IPS-NIHi11 (cell line): ENCODE measurements around the gene TNFSF9.
A peak's percentile ranks its signal among the peaks of the same experiment; 100 is the strongest.

Experiments
- DNase-seq: peaks from one replicate; pipeline ENCODE4 v3.0.0; 2012; ENCODE audit warnings: mixed read lengths, low spot score

The TNFSF9 gene, protein sequence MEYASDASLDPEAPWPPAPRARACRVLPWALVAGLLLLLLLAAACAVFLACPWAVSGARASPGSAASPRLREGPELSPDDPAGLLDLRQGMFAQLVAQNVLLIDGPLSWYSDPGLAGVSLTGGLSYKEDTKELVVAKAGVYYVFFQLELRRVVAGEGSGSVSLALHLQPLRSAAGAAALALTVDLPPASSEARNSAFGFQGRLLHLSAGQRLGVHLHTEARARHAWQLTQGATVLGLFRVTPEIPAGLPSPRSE

DNA sequence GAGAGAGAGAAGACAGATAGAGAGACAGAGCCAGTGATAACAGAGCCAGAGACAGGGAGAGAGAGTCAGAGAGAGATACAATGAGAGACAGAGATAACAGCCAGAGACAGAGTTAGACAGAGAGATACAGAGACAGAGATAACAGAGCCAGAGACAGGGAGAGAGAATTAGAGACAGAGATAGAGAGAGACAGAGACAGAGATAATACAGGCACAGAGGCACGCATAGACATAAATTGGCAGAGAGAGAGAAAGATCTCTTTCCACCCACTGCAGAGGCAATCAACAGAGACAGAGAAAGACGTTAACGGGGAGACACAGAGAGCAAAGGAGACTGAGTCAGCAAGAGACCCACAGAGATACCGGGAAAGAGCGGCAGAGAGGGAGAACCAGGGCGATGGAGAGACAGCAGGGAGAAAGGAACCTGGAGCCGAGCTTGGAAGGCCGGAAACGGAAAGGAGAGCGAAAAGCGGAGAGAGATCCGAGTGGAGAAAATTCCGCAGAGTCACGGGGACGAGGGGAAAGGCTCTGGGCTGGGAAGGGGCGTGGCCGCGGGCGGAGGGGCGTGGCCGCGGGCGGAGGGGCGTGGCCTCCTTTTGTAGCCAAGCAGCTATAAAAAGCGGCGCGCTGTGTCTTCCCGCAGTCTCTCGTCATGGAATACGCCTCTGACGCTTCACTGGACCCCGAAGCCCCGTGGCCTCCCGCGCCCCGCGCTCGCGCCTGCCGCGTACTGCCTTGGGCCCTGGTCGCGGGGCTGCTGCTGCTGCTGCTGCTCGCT lies at the start of gene TNFSF9:
Gene TNFSF9 (plus strand): TSS at position 641 of the 777 bp plus-strand sequence. CDS start 11 bp downstream, at position 652.
- DNase-seq: peak; percentile 87

DNA sequence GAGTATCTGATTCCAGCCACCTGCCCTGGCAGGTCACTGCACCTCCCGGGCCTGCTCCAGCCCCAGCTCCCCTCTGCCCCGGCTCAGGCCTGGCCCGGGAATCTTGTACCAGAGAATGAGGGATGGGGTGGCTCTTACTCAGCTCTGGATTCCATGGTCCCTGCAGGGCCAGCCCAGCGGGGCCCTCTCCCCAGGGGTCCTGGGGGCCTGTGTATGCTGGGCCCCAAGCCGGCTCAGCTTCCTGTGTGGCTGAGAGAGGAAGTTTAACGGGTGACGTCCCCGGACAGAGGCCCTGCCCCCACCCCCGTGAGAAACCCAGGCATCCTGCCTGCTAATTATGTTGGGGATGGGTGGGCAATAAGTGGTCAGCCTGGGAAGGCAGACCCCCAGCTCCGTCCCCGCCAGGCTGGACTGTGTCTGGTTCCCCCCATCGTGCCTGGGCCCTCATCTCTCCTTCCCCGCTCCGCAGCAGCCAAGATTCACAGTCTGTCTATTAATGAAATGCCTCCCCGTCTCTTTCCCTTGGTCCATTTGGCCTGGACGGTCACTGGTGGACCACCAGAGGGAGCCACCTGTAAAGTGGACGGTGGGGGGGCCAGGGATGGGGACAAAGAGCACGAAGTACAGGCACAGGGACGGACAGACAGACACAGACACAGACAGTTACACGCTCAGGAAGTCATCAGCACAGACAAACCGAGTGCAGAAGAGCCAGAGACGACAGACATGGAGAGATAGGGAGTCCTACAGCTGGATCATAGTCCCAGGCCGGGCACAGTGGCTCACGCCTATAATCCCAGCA lies 49.1 kb upstream of the TNFSF9 start, which contains the start of gene DENND1C:
Gene DENND1C (minus strand): TSS at position 247 of the 802 bp plus-strand sequence. CDS start 92 bp downstream, at position 155.
- peak; percentile 62 for DNase-seq

DNA sequence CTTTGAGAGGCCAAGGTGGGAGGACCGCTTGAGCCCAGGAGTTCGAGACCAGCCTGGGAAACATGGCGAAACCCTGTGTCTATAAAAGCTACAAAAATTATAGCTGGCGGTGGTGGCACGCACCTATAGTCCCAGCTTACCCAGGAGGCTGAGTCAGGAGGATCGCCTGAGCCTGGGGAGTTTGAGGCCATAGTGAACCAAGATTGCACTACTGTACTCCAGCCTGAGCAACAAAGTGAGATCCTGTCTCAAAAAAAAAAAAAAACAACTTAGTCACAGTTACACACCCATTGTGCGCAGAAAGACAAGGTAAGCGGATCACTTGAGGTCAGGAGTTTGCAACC lies 48.5 kb upstream of the TNFSF9 start:
- DNase-seq: no peak

DNA sequence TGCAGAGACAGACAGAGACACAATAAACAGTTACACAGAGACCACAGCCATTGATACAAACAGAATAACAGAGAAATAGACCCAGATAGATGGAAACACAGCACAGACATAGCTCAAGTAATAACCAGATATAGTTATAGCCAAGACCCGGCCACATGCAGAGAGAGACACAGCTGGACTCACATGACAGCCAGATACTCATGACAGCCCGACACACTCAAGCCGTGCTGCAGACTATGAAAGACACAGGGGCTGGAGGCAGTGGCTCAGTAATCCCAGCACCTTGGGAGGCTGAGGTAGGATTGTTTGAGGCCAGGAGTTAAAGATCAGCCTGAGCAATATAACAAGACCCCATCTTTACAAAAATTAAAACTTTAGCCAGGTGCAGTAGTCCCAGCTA lies 47.6 kb upstream of the TNFSF9 start:
- DNase-seq: no peak

DNA sequence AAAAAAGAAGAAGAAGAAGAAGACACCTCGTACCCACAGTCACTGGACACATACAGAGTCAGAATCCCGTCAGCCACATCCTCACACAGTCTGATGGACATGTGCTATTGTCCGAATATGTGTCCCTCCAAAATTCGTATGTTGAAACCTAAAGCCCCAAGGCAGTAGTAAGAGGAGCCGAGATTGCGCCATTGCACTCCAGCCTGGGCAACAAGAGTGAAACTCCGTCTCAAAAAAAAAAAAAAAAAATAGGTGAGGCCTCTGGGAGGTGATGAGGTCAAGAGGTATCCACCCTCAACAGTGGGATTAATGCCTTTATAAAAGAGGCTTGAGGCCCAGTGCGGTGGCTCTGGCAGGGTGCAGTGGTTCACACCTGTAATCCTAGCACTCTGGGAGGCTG lies 46.6 kb upstream of the TNFSF9 start:
- no peak for DNase-seq

DNA sequence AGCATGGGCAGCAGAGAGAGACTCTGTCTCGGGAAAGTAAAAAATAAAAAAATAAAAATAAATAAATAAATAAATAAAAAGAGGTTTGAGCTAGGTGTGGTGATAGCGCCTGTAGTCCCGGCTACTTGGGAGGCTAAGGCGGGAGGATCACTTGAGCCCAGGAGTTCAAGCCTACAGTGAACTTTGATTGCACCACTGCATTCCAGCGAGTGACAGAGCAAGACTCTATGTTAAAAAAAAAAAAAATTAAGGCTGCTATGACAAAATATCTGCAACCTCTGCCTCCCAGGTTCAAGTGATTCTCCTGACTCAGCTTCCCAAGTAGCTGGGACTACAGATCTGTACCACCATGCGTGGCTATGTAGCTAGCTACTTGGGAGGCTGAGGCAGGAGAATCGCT lies 46.0 kb upstream of the TNFSF9 start:
- no peak for DNase-seq

DNA sequence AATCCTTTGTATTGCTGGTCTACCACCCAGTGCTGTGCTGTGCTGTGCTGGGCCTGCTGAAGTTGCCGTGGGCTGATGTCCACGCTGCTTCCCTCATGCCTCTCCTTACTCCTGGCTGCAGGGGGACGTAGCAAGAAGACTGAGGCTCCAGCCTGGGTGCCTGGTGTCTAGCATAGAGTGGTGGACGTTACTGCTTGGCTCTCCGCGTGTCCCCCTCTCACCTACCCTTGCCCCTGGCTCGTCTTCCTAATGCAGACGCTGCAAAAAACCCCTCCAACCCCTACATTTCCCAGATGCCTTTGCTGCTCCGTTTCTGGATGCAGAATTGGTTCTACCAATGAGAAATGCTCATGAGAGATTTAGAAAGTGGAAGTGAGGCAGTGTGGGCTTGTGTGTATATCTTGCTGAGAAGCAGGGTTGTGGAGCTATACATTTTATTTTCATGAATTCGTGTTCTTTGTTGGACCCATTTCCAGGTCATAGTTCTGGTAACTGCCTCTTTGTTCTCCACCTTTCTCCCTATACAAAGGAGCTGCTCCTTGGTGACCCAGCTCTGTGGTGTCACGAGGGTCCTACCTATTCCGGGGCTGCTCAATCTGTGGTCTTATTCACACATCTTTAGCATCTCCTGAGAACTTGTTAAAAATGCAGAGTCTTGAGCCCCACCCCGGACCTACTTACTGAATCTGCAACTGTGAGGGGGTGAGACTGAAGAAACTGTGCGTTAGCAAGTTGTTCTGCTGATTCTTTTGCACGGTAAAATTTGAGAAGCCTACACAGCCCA lies 41.4 kb upstream of the TNFSF9 start:
- no peak for DNase-seq

DNA sequence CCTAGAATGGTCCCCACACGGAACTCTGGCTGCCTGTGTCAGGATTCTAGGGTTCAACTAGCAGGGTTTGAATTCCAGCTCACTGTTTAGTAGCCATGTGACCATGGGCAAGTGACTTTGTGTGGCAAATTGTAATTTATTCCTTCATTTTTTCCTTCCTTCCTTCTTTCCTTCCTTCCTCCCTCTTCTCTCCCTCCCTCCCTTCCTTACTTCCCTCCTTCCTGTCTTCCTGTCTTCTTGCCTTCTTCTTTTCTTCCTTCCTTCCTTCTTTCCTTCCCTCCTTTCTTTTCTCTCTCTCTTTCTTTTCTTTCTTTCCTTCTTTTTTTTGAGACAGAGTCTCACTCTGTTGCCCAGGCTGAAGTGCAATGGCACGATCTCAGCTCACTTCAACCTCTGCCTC lies 40.7 kb upstream of the TNFSF9 start:
- no peak for DNase-seq

DNA sequence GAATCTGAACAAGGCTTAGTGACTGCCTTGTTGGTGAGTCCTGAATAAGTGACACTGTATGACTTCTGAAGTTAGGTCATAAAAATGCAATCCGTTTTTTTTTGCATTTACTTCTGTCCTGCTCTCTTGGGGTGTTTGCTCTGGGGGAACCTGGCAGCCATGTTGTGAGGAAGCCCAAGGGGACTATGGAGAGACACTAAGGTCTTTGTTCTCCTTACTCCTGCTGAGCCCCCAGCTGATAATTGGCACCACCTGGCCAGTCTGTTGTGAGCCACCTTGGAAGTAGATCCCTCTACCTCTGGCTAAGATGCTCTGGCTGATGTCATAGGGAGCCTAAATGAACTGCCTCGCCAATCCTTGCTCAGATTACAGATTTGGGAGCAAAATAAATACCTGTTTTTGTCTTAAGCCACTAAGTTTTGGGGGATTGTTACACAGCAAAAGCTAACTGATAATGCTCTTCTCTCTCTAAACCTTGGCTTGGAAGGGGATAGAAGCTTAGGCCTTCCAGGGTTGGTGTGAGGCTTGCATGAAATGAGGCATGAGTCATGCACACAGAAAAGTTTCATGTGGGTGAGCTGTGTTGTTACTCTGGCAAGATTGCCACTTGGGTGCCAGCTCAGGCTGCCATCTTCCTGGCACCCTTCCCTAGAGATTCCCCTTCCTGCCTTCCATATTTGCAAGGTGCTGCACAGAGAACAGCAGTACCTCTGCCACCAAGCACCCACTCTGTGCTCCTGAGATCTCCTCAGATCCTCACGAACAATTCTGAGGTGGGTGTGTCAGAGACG lies 38.8 kb upstream of the TNFSF9 start:
- DNase-seq: no peak

DNA sequence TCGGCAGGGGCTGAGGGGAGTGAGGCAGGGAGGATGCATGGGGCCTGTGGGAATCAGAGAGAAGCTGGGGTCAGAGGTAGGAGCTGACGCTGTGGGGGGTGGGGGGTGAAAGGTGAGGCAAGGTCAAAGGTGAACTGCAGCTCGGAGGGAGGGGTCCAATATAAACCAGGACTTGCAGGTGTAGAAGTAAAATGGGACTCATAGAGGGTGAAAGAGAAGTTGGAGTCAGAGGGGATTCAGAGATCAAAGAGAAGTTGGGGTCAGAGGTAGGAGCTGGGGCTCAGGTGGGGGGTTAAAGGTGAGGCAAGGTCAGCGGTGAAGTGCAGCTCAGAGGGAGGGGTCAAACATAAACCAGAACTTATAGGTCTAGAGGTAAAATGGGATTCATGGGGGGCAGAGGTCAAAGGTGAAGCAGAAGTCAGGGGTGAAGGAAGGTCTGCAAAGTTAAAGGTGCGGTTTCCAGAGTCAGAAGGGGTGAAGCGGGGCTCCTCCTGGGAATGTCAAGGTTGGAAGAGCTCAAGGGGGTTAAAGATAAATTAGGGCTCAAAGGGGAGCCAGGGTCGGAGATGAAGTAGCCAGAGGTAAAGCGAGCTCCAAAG lies 36.3 kb upstream of the TNFSF9 start:
- no peak for DNase-seq

DNA sequence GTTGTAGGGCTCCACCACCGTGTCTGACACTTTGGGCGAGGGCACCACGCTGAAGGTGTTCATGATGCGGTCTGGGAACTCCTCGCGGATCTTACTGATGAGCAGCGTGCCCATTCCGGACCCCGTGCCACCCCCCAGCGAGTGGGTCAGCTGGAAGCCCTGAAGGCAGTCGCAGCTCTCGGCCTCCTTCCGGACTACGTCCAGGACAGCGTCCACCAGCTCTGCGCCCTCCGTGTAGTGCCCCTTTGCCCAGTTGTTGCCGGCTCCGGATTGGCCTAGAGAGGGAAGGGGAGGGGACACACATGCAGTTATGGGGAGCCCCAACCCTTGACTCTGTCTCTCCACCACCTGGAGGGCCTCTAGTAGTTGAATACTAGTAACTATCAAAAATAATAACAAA lies 34.9 kb upstream of the TNFSF9 start:
- no peak for DNase-seq

DNA sequence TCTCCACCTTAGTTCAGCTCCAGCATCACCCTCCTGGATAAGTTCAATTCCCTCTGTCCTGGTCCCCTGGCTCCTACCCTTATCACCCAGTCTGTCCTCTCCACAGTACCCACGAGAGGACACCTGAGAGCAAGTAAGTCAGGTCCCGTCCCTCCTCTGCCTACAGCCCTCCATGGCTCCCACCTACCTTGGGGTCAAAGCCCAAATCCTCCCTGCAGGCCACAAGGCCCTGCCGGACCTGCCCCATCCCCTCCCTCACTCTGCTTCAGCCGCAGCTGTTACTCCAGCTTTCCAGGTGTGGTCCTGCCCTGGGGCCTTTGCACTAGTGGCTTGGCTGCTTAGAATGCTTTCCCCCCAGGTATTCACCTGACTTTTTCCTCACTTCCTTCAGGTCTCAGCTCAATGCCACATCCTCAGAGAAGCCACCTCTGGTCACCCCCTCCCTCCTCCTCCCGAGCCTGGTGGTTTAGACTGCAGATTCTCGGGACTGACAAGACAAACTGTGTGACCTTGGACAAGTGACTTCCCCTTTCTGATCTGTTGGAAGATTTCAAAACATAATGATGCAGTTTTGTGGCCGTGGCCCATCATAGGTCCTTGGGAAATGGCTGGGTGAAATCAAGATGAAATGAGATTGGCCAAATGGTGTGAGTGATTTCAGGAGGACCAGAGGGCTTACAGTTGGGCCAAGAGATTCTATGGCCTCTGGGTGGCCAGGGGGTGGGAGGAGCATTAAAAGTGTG lies 32.4 kb upstream of the TNFSF9 start:
- DNase-seq: no peak

DNA sequence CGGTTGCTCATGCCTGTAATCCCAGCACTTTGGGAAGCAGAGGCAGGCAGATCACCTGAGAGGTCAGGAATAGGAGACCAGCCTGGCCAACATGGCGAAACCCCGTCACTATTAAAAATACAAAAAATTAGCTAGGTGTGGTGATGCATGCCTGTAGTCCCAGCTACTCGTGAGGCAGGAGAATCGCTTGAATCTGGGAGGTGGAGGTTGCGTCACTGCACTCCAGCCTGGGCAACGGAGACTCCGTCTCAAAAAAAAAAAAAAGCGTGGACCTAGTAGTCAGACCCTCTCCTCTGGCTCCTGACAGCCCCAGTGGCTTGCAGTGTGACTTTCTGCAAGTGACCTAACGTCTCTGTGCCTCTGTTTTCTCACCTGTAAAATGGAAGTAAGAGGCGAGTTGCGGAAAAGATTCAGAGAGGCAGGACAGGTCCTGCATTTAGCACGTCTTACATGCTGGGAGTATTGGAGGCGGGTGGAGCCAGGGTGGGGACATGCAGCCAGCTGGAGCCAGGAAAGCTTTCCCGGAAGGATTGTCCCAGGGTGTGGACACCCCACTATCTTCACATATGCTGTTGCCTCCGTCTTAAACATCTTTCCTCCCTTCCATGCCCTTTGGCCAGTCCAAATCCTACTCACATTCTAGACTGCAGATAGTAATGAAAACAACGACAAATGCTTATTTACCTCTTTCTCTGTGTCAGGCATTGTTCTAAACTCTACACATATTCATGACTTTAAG lies 31.6 kb upstream of the TNFSF9 start:
- no peak for DNase-seq

DNA sequence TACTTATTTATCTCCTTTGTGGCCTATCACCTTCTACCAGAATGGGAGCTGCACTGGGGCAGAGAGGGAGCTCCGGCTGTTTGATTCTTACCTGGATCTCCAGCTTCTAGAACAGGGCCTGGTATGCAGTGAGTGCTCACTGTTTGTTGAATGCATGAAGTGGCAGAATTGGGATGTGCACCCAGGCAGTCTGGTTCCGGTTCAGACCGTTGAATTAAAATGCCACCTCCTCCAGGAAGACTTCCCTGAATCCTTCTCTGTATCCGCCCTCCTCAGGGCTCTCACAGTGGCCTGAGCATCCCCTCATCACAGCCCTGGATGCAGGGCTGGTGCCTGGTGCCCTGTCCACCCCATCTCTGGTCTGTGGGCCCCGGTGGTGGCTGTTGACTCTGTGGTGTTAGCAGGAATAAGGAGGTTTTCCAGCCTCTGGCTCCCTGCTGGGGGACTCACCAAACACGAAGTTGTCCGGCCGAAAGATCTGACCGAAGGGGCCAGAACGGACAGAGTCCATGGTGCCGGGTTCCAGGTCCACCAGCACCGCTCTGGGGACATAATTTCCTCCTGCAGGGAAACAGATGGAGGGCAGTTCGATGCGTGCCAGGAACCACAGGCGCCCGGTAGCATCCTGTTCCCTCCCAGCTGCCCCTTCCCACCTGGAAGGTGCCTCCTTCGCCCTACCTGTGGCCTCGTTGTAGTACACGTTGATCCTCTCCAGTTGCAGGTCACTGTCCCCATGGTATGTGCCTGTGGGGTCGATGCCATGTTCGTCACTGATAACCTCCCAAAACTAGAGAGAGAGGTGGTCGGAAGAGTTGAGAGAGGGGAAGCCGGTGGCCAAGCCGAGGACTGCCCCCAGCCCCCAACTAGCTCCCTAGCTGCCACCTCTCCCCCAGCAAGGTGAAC lies 29.7 kb upstream of the TNFSF9 start:
- DNase-seq: no peak

DNA sequence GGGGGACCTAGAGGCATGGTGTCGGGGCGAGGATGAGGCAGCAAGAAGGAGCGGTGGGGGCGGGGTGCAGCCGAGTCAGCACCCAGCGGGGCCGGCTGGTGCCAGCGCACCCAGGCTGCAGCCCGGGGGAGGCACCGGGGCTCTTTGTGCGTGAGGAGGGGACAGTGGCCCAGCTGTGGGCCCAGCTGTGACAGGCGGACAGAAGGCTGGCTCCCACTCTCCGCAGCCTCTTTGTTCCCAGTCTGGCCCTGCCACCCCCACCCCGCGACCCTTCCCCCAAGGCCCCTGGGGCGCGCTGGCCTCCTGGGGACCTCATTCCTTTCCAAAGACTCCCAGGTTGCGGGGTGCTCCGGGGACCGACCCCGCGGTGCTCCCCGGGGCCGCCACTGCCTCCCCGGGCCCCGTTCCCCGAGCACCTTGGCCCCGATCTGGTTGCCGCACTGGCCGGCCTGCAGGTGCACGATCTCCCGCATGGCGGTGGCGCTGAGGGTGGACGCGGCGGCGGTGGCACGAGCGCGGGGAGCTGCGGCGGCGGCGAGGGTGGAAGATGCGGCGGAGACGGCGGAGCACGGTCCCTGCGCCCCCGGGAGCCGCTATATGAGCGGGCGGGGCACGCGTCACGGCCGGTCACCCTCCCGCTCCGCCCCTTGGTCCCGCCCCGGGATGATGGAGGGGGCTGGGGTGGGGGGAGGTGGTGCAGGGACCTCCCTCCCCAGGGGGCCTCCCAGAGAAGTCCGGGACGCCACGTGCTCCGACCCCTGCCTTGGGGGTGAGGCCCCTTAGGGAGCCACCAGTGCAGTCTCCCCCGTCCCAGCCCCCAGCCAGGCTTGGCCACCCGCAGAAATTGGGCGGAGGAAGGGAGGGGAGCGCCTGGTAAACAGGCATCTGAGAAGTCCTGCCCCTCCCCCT lies 28.8 kb upstream of the TNFSF9 start, which contains the start of gene TUBB4A:
Gene TUBB4A (minus strand): TSS at position 570 of the 909 bp plus-strand sequence. CDS start 97 bp downstream, at position 473.
- peak; percentile 81 for DNase-seq

DNA sequence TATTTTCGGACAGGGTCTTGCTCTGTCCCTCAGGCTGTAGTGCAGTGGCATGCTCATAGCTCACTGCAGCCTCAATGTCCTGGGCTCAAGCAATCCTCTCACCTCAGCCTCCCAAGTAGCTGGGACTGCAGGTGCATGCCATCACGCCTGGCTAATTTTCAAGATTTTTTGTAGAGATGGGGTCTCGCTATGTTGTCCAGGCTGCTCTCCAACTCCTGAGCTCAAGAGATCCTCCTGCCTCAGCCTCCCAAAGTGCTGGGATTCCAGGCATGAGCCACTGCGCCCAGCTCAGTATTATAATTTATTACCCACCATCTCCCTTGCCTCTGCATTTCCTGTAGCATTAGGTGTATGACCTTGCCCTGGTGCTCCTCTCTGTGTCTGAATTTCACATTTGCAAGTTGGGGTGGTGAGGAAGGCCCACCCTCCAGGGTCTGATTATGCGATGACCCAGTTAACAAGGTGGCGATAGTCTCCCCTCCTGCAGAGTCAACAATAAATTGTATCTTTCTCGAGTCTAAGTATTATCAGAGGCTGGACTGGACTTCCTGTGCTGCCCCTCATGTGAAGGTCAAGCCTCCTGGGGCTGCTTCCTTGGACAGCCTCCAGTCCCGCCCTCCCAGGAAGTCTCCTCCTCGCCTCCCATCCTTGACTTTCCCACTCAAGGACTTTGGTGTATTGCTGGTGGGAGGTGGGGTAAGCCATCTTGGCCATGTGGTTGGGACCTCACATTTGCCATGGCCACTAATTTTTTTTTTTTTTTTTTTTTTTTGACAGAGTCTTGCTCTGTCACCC lies 27.2 kb upstream of the TNFSF9 start:
- DNase-seq: no peak
